C4-2B (cell line): Measurements from ENCODE around the gene HIVEP3.

ENCODE experiments used
- H3K27ac ChIP-seq: fragments of 450-650 bp; 2 replicates; pipeline ENCODE4 v1.5.1; 2017
- ZFX ChIP-seq: fragments of 450-650 bp; IDR thresholded peaks from 2 replicates; pipeline ENCODE4 v1.6.1; 2017
- TF ChIP-seq, protein P1 (sequence below): fragments of 450-650 bp; conservative IDR thresholded peaks from 2 replicates; pipeline ENCODE4 v1.5.1; 2017; ENCODE audit warnings: mild to moderate bottlenecking

Gene HIVEP3

DNA sequence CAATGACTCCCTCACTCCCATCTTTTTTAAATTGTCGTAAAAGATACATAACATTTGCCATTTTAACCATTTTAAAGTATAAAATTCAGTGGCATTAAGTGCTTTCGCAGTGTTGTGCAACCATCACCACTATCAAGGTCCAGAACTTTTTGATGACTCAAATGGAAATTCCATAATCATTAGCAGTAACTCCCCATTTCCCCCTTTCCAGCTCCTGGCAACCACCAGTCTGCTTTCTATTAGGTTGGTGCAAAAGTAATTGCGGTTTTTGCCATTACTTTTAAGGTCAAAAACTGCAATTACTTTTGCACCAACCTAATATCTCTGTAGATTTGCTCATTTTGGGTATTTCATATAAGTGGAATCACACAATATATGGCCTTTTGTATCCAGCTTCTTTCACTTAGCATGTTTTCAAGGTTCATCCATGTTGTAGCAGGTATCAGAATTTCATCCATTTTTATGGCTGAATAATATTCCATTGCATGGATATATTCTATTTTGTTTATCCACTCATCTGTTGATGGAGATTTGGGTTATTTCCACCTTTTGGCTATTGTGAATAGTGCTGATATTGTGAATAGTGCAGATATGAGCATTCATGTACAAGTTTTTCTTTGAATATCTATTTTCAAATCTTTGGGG, 159.7 kb downstream of the HIVEP3 start:
- no peak overlapping the region for H3K27ac ChIP-seq

DNA sequence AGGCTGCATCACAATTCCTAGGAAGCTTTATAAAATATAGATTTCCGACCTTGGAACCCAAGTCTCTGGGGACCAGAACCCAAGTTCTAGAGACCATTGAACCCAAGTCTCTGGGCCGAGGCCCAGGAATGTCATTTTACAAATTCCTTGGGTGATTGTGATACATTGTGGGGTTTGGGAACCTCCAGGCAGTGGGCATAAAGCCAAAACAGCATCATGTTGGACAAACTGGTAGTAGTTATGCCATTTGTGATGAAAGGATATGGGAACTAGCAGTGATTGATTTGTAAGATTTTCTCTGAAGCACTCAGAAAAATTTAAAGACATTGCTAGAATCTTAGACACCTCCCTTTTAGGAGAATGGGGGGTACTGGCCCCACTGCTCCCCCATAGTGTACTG, 160.2 kb downstream of the HIVEP3 start:
- TF ChIP-seq ZFX = no peak
- TF ChIP-seq, protein P1, sequence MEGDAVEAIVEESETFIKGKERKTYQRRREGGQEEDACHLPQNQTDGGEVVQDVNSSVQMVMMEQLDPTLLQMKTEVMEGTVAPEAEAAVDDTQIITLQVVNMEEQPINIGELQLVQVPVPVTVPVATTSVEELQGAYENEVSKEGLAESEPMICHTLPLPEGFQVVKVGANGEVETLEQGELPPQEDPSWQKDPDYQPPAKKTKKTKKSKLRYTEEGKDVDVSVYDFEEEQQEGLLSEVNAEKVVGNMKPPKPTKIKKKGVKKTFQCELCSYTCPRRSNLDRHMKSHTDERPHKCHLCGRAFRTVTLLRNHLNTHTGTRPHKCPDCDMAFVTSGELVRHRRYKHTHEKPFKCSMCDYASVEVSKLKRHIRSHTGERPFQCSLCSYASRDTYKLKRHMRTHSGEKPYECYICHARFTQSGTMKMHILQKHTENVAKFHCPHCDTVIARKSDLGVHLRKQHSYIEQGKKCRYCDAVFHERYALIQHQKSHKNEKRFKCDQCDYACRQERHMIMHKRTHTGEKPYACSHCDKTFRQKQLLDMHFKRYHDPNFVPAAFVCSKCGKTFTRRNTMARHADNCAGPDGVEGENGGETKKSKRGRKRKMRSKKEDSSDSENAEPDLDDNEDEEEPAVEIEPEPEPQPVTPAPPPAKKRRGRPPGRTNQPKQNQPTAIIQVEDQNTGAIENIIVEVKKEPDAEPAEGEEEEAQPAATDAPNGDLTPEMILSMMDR = no peak
- no peak overlapping the region for H3K27ac ChIP-seq

More for the DNA sequence above, 159.7 kb downstream of the HIVEP3 start:
- TF ChIP-seq ZFX = no peak
- TF ChIP-seq, protein P1 = no peak

DNA sequence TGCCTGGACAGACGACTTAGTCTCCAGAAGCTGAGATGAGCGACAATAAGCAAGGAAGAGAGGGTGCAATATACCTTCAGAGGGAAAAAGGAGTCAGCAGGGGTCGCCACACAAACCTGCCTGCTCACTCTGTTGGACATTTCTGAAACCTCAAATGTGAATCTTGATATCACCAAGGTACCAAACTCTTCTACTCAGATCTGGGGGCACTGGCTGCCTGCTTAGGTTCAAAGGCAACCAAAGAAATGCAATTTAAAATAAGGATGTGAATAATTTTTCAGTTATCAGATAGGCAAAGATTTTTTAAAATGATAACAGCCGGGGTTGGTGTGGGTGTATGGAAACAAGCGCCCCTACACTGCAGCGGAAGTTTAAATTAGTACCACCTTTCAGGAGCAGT, 164.2 kb downstream of the HIVEP3 start:
- no peak overlapping the region for H3K27ac ChIP-seq
- TF ChIP-seq, protein P1 = peak; percentile 37
- no peak for TF ChIP-seq ZFX

DNA sequence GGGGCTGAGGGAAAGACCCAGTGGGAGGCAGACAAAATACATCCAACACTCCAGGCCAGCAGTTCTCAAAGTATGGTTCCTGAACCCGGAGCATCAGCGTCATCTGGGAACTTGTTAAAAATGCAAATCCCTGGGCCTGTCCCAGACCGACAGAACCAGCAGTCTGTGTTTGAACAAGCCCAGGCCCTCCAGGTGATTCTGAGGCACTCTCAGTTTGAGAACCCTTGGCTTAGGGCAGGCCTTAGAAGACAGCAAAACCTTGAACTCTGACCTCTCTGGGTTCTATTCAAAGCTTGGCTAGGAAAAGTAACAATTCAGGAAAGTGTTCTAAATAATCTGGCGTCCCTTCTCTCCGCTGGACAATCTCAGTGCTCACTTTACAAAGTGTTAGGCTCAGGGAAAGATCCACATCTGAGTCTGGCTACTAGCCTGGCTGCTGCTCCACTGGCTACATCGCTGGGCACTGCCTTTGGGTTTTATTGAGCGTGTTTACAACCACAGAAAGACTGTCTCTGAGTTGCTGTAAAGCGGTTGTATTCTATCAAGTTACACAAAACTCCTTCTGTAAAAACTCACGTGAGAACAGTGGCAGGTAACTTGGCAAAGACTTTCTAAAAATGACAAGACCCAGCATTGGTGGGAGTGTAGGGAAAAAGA, 166.1 kb downstream of the HIVEP3 start:
- no peak overlapping the region for H3K27ac ChIP-seq
- TF ChIP-seq, protein P1 = no peak
- TF ChIP-seq ZFX = no peak

DNA sequence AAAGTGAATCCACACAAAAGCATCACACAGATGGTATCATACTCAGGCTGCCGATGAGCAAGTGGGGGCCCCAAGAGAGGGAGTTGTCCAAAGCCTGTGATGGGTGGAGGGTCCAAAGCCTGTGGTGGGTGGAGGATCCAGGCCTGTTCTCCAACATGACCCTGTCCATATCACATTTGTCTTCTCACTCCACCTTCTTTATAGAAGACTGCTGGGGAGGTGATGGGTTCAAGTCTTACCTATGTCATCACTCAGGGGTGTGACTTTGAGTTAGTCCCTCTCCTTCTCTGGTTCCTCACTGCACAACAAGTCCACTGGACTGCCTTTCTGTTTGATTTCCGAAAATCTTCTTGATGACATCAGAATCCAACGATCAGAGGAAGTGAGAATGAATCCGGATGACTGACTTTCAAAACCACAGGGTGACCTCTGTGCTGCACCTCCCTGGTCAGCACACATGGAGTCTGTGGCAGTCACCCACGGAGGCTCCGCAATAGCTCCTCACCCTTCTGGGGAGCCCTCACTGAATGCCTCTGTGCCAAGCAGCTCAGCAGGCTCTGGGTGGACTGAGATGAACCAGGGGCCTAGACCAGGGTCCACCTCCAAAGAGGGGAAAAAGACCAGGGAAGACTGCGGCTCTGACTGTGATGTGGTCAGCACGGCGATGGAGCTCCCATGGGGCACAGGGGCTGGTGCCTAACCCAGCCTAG, 166.8 kb downstream of the HIVEP3 start:
- TF ChIP-seq, protein P1 = no peak
- TF ChIP-seq ZFX = no peak
- H3K27ac ChIP-seq = no peak overlapping the region

DNA sequence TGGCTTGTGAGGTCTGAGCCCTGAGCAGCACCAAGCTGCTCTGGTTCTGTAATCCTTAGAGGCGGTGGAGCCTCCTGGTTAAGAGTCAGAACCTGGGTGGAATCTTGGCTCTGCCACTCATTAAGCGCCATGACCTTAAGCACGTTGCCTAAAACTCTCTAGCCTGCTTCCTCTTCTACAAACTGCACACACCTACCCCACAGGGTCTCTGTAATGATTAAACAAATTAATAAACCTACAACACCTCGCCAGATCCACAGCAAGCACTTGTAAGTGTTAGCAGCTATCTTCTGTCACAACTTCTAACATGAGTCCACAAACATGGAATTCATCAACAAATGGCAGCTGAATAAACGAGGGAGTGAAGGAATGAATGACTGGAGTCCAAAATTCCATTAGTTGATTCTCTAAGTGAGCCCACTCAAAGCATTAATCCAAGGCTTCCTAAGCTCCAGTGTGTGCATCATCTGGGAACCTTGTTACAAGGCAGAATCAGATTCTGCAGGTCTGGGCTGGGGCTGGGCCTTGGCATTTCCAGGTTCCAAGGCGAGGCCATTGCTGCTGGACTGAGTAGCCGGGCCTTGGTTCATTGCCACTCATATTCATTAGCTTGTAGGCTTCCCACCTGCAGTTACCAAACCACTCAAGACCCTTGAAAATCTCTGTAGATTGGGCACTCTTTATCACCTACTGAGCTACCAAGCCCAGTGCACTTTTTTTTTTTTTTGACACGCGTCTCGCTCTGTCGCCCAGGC, 168.6 kb downstream of the HIVEP3 start:
- no peak overlapping the region for H3K27ac ChIP-seq
- TF ChIP-seq, protein P1 = no peak
- TF ChIP-seq ZFX = no peak

DNA sequence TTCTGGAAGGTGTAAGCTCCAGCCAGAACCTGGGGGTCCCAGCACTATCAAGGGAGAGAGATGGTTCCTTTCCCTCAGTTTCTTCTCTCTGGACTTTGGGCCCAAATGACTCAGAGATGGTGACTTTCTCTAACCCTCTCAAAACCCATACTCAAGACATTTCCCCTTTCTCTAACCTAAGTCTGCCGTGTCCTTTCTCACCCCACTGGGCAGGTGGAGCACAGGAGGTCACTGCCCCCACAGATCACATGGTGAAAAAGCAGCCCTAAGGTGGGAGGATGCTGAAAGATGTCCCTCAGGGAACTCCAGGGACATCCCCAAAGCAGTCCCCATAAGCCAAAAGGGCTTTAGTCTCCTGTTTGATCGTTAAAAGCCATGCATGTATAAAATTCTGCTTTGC, 173.7 kb downstream of the HIVEP3 start:
- H3K27ac ChIP-seq = no peak overlapping the region
- TF ChIP-seq, protein P1 = no peak
- TF ChIP-seq ZFX = no peak
